GM13977 (cell line): ENCODE results near the gene ASAP3.

Source experiments
- DNase-seq: peaks from one replicate; pipeline ENCODE4 v3.0.0; 2012; ENCODE audit warnings: low spot score
- in situ Hi-C: fragments of 300-500 bp; cut with MboI; formaldehyde crosslinking; loops from one replicate; pipeline ENCODE4 v1.12.0; 2022; ENCODE audit warnings: low sequenced_read_pairs, low pct_unique_long_range_greater_than_20kb, mixed read lengths, inconsistent platforms; ENCODE audit not compliant: unreplicated experiment
- TF ChIP-seq, protein P1 (sequence below): IDR thresholded peaks from 2 replicates; pipeline ENCODE4 v1.5.1; 2012; ENCODE audit warnings: mild to moderate bottlenecking, control low read depth; ENCODE audit not compliant: insufficient read depth; ENCODE audit errors: extremely low read depth, missing control alignments

The ASAP3 gene

DNA sequence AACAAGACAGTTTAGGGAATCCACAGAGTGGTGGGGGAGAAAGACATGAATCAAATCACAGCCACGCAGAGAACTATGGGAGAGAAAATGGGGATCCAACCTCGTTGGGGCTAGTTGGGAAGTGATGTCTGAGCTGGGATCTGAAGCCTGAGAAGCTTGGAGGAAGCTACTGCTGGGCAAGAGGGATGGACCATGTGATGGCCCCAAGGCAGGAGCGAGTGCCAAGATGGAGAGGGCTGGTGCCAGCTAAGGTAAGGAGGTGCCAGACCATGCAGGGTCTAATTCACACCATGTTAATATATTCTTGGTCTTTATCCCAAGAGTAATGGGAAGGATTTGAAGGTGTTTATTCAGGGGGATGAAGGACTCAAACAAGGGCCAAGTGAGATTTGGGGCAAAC is 41.2 kb downstream of the ASAP3 start:
- TF ChIP-seq, protein P1, sequence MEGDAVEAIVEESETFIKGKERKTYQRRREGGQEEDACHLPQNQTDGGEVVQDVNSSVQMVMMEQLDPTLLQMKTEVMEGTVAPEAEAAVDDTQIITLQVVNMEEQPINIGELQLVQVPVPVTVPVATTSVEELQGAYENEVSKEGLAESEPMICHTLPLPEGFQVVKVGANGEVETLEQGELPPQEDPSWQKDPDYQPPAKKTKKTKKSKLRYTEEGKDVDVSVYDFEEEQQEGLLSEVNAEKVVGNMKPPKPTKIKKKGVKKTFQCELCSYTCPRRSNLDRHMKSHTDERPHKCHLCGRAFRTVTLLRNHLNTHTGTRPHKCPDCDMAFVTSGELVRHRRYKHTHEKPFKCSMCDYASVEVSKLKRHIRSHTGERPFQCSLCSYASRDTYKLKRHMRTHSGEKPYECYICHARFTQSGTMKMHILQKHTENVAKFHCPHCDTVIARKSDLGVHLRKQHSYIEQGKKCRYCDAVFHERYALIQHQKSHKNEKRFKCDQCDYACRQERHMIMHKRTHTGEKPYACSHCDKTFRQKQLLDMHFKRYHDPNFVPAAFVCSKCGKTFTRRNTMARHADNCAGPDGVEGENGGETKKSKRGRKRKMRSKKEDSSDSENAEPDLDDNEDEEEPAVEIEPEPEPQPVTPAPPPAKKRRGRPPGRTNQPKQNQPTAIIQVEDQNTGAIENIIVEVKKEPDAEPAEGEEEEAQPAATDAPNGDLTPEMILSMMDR: no peak
- in situ Hi-C loops: no loop called here
- no peak for DNase-seq

DNA sequence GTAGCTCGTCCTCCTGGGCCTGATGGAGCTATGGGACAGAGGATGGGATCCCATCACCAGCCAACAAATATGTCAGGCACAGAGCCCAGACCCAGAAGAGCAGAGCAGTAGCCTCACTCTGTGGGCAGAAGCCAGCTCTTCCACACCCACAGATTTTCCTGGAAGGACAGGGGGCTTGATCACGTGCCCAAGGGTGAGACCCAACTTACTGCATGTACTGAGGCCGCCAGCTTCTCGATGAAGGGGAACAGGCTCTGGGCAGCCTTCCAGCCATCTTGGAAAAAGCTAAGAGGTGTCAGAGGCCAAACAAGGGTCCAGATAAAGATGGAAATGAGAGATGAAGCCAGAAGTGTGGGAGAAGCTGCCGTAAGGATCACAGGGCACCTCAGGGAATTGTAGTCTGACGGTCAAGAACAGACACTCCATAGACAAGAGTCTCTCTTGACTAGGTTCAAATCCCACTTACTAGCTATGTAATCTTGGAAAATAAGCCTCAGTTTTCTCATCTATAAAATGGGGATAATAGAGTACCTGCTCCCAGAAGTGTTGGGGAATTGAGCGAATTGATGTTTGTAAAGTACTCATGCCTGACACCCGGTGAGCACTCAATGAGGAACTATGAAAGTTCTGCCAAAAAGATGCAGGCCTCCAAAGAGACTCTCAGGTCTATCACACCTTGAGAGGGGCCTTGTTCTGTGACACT is 42.4 kb downstream of the ASAP3 start:
- in situ Hi-C loops: no loop called here
- TF ChIP-seq, protein P1: no peak
- no peak for DNase-seq

DNA sequence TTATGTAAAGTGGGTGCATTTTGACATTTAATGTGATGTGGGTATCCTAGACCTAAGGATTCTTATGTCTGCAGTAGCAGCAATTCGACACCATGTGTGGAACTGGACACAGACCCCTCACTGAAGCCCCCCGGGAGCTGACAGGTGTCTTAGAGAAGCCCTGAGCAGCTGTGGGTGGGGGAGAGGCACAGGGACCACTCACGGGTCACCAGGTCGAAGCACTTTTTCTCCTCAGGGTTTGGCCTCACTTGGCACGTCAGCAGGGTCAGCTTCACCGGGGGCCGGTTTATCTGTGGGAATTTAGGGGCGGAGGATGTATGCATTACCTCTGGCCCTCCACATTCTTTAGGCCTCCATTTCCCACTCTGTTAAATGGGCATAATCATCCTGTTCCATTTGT is 45.4 kb downstream of the ASAP3 start:
- TF ChIP-seq, protein P1: no peak
- in situ Hi-C loops: no loop called here
- no peak for DNase-seq

DNA sequence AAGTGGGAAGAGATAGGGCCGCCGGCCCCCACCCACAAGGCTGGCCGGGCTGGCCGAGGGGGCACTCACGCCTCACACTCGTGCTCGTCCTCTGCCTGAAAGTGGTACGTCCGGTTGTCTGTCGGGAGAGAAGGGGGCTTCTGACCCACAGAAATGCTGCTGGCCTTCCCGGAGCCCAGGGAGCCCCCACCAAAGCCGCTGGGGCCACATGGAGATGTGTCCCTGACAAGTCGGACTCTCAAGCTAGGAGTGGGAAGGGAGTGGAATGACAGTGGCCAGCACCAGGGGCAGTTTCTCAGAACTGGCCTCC is 46.7 kb downstream of the ASAP3 start:
- no peak for DNase-seq
- TF ChIP-seq, protein P1: no peak
- in situ Hi-C loops: no loop called here

DNA sequence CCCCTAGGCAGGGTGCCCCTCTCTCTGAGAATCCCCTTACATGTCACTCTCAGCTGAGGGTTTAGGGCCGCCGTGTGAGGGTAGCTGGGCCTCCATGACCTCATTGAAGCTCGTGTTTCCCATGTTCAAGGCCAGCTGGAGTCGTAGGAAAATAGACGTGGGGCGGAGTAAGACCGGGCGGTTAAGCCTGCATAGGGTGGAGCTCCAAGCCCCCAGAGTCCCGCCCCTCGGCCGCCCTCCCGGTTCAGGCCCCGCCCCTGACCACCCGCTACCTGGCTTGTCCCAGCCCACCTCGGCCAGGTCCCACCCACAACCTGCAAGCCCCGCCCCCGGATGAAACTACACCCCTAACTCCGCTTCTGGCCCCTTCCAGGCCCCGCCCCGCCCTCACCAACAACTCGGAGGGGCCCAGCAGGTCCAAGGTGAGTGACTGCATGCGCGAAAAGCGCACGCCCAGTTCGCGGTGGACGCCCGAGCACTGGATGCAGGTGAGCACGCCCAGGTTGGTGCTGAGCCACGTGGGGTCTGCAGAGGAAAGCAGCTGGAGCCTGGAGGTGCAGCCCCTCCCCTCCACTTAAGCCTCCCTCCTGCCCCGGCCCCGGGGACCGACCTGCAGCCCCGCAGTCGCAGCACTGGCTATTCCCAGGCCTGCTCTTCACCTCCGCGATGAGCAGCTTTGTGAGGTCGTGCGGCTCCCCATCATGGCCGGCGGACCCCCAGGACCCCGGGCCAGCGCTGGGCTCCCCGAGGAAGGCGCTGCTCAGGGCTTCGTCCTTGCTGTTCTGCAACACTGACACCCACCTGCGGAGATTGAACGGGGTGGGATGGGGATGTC is 47.2 kb downstream of the ASAP3 start:
- TF ChIP-seq, protein P1: no peak
- in situ Hi-C loops: no loop called here
- DNase-seq: no peak

DNA sequence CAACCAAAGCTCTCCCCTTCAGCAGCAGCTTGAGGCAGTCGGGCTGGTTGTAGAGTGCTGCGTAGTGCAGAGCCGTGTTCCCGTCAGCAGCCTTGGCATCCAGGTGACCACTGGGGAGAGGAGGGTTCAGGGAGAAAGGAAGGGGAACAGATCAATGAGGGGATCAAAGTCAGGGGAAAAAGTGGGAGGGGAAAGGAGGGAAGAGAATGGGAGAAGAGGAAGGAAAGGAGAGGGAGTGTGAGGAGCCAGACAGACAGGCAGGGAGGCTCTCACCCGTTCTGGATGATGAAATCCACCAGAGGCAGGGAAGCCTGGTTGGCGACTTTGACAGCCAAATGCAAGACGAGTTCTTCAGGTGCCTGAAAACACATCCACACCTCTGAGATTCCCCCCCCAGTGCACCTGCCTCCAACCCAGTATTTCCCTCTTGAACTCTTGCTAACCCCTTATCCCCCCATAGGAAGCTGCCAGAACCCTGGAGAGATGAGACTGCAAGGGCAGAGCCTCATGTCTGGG is 49.7 kb downstream of the ASAP3 start:
- TF ChIP-seq, protein P1: no peak
- no peak for DNase-seq
- in situ Hi-C loops: no loop called here
